ENCODE data around the gene NFATC2IP.
"Not testable (repeated sequence)": the region's sequence is repeated elsewhere in the genome, so short reads cannot be mapped to it uniquely, and the experiment has no call there.

Gene NFATC2IP

GRCh38 chr16:28926284-28926683 is 24.5 kb upstream of the NFATC2IP start:
- not testable (repeated sequence) for DNase-seq (ENCODE audit: low read depth)

- DNase-seq (ENCODE audit: low read depth), result no peak
Measured at GRCh38 chr16:28927815-28928214, 22.9 kb upstream of the NFATC2IP start.

- DNase-seq (ENCODE audit: low read depth), result no peak
Measured at GRCh38 chr16:28930203-28930602, 20.5 kb upstream of the NFATC2IP start.

- DNase-seq (ENCODE audit: low read depth), result no peak
Measured at GRCh38 chr16:28930652-28931051, 20.1 kb upstream of the NFATC2IP start.

- DNase-seq (ENCODE audit: low read depth), result no peak
Measured at GRCh38 chr16:28931801-28932225, 18.9 kb upstream of the NFATC2IP start, which contains the start of gene CD19. Gene CD19 (plus strand): TSS chr16:28931971. CDS start chr16:28932001, 30 bp downstream.

GRCh38 chr16:28932339-28933141 is 18.2 kb upstream of the NFATC2IP start:
- DNase-seq (ENCODE audit: low read depth), result no peak

- DNase-seq (ENCODE audit: low read depth), result no peak
Measured at GRCh38 chr16:28933171-28933570, 17.6 kb upstream of the NFATC2IP start.

- DNase-seq (ENCODE audit: low read depth), result no peak
Measured at GRCh38 chr16:28935346-28935745, 15.4 kb upstream of the NFATC2IP start.

GRCh38 chr16:28935924-28936783 is 14.6 kb upstream of the NFATC2IP start:
- DNase-seq (ENCODE audit: low read depth), result peak; percentile 55

- no peak for DNase-seq (ENCODE audit: low read depth)
Measured at GRCh38 chr16:28936784-28937155, 14.0 kb upstream of the NFATC2IP start.

GRCh38 chr16:28937222-28937876 is 13.4 kb upstream of the NFATC2IP start:
- DNase-seq (ENCODE audit: low read depth), result no peak

GRCh38 chr16:28938721-28939120 is 12.0 kb upstream of the NFATC2IP start:
- no peak for DNase-seq (ENCODE audit: low read depth)

- not testable (repeated sequence) for DNase-seq (ENCODE audit: low read depth)
Measured at GRCh38 chr16:28939825-28940224, 10.9 kb upstream of the NFATC2IP start.

- no peak for DNase-seq (ENCODE audit: low read depth)
Measured at GRCh38 chr16:28943281-28943680, 7.5 kb upstream of the NFATC2IP start.

- no peak for DNase-seq (ENCODE audit: low read depth)
Measured at GRCh38 chr16:28946681-28947080, 4.1 kb upstream of the NFATC2IP start.

GRCh38 chr16:28951410-28951943 is 740 bp downstream of the NFATC2IP start:
- no peak for DNase-seq (ENCODE audit: low read depth)

- DNase-seq (ENCODE audit: low read depth), result no peak
Measured at GRCh38 chr16:28958216-28958615, 7.5 kb downstream of the NFATC2IP start.

- DNase-seq (ENCODE audit: low read depth), result no peak
Measured at GRCh38 chr16:28958836-28959235, 8.1 kb downstream of the NFATC2IP start.

GRCh38 chr16:28964072-28964471 is 13.3 kb downstream of the NFATC2IP start:
- DNase-seq (ENCODE audit: low read depth), result no peak

GRCh38 chr16:28964496-28964895 is 13.8 kb downstream of the NFATC2IP start:
- DNase-seq (ENCODE audit: low read depth), result no peak

GRCh38 chr16:28967156-28967555 is 16.4 kb downstream of the NFATC2IP start:
- no peak for DNase-seq (ENCODE audit: low read depth)

- DNase-seq (ENCODE audit: low read depth), result not testable (repeated sequence)
Measured at GRCh38 chr16:28969696-28970095, 19.0 kb downstream of the NFATC2IP start.
